Mucosa of descending colon (tissue), 3 donors: ENCODE measurements around the gene DET1. TPM values are rescaled to one million over a fixed set of nuclear protein-coding genes. Genes with fewer than 3 reads are reported as not detected.

Source experiments
- ATAC-seq: fragments of 200-7000 bp; cut with Tn5 transposase; one replicate; pipeline ENCODE4 v1.9.1; 2020; ENCODE audit warnings: mild to moderate bottlenecking, moderate library complexity
- DNase-seq, 3 donors: peaks; one replicate each; pipeline ENCODE4 v3.0.0-alpha.2; 2020
- H3K36me3 ChIP-seq: fragments of 200-600 bp; one replicate; pipeline ENCODE4 v1.8.0; 2021; ENCODE audit warnings: low read depth, mild to moderate bottlenecking
- H3K4me1 ChIP-seq: fragments of 200-600 bp; one replicate; pipeline ENCODE4 v1.8.0; 2021; ENCODE audit warnings: low read depth, mild to moderate bottlenecking
- H3K4me3 ChIP-seq: fragments of 200-600 bp; one replicate; pipeline ENCODE4 v1.8.0; 2021; ENCODE audit warnings: mild to moderate bottlenecking
- H3K9me3 ChIP-seq: fragments of 200-600 bp; one replicate; pipeline ENCODE4 v1.8.0; 2021; ENCODE audit warnings: mild to moderate bottlenecking
- CTCF ChIP-seq: fragments of 200-600 bp; IDR thresholded peaks from one replicate; pipeline ENCODE4 v1.8.0; 2022; ENCODE audit warnings: antibody characterized with exemption, mild to moderate bottlenecking
- intact Hi-C, 2 donors: fragments of 100-400 bp; cut with DNase I in 1 of 2; cut with micrococcal nuclease in 1 of 2; formaldehyde crosslinking; loops; one replicate each; pipeline versions ENCODE4 v1.11.0 to v1.11.1; 2022; cut with DNase I, micrococcal nuclease
- total RNA-seq, 3 donors: library from RNA; stranded (reverse); fragmentation: NEBNext Ultra II Directional in 2 of 3; extraction: Animal tissue kit (Norgen Biotek cat#: 25700) in 2 of 3; gene quantifications; one replicate each; pipeline versions ENCODE4 v1.2.1 to v1.2.4, GENCODE V29; 2021 to 2023
- donor health status: DM: no; HTN: no; CAD: no; lungs with moderate emphysema.
- donor health status: DM: no; HTN: no; CAD: no.
- donor health status: DM: no; HTN: yes; CAD: no.

Gene DET1
- total RNA-seq, 3 donors from 2014 or later, result 3.9 to 8.4 (median 7.3) TPM

GRCh38 chr15:88537591-88538317 lies 8.7 kb downstream of the DET1 start:
- DNase-seq (no peak), ATAC-seq (no peak)
- H3K9me3 ChIP-seq, result no peaks in the 10 kb centered on the region
- H3K4me3 ChIP-seq, result no peak overlapping the region
- H3K36me3 ChIP-seq, result no peaks in the 10 kb centered on the region
- no peaks in the 10 kb centered on the region for H3K4me1 ChIP-seq
- intact Hi-C loops, result no loop called here
- TF ChIP-seq CTCF, result no peak

GRCh38 chr15:88535607-88536313 lies 10.7 kb downstream of the DET1 start:
- no peak overlapping the region for H3K4me3 ChIP-seq
- H3K4me1 ChIP-seq, result no peaks in the 10 kb centered on the region
- ATAC-seq, result no peak
- no peaks in the 10 kb centered on the region for H3K9me3 ChIP-seq
- intact Hi-C loops, result no loop called here
- TF ChIP-seq CTCF, result no peak
- no peak for DNase-seq
- no peaks in the 10 kb centered on the region for H3K36me3 ChIP-seq

GRCh38 chr15:88535100-88535499 lies 11.4 kb downstream of the DET1 start:
- no peak for ATAC-seq
- no peak for DNase-seq
- H3K4me3 ChIP-seq, result no peak overlapping the region
- H3K36me3 ChIP-seq, result no peaks in the 10 kb centered on the region
- TF ChIP-seq CTCF, result no peak
- H3K9me3 ChIP-seq, result no peaks in the 10 kb centered on the region
- intact Hi-C loops, result no loop called here
- H3K4me1 ChIP-seq, result no peaks in the 10 kb centered on the region

- TF ChIP-seq CTCF, result no peak
- no peaks in the 10 kb centered on the region for H3K9me3 ChIP-seq
- no peak overlapping the region for H3K4me3 ChIP-seq
- H3K36me3 ChIP-seq, result no peaks in the 10 kb centered on the region
- ATAC-seq, result no peak
- no peak for DNase-seq
- intact Hi-C loops, result no loop called here
- H3K4me1 ChIP-seq, result no peaks in the 10 kb centered on the region
Measured at GRCh38 chr15:88533376-88533775, 13.1 kb downstream of the DET1 start.

- intact Hi-C loops, result no loop called here
- no peak for TF ChIP-seq CTCF
- H3K36me3 ChIP-seq, result no peaks in the 10 kb centered on the region
Measured at GRCh38 chr15:88529021-88529630, 17.4 kb downstream of the DET1 start.

More at GRCh38 chr15:88529021-88529630, 17.4 kb downstream of the DET1 start:
- Histone ChIP-seq H3K4me3 (no peak overlapping the region), H3K9me3 (no peaks in the 10 kb centered on the region), H3K4me1 (no peaks in the 10 kb centered on the region)
- no peak for DNase-seq
- no peak for ATAC-seq
